Esophagus (tissue), 2 donors: ENCODE measurements around the gene NRARP. TPM values are rescaled to one million over a fixed set of nuclear protein-coding genes. Genes with fewer than 3 reads are reported as not detected.
A peak's percentile ranks its signal among the peaks of the same experiment; 100 is the strongest.

ENCODE experiments used
- H3K27ac ChIP-seq, 2 donors: one replicate each; pipeline ENCODE4 v1.5.1; 2013; ENCODE audit warnings: low read depth in 2 of 2, mild to moderate bottlenecking in 2 of 2, inconsistent platforms in 1 of 2, low read length in 1 of 2, moderate library complexity in 1 of 2
- H3K27me3 ChIP-seq, 2 donors: one replicate each; pipeline ENCODE4 v1.6.1; 2013; ENCODE audit warnings: low read length in 2 of 2, control low read depth in 1 of 2, mild to moderate bottlenecking in 1 of 2; ENCODE audit not compliant: insufficient read depth in 2 of 2, control insufficient read depth in 1 of 2
- H3K36me3 ChIP-seq, 2 donors: one replicate each; pipeline ENCODE4 v1.6.1; 2013; ENCODE audit warnings: low read length in 1 of 2; ENCODE audit not compliant: control insufficient read depth in 2 of 2, insufficient read depth in 2 of 2
- H3K4me1 ChIP-seq, 2 donors: one replicate each; pipeline ENCODE4 v1.6.1; 2013; ENCODE audit warnings: low read length in 1 of 2; ENCODE audit not compliant: control insufficient read depth in 2 of 2, insufficient read depth in 2 of 2
- H3K4me3 ChIP-seq, 2 donors: one replicate each; pipeline ENCODE4 v1.5.1; 2013; ENCODE audit warnings: low read length in 2 of 2, mild to moderate bottlenecking in 2 of 2, low read depth in 1 of 2, moderate library complexity in 1 of 2
- H3K9me3 ChIP-seq, 2 donors: one replicate each; pipeline ENCODE4 v1.6.1; 2013; ENCODE audit warnings: mild to moderate bottlenecking in 2 of 2, low read depth in 1 of 2, low read length in 1 of 2, moderate library complexity in 1 of 2; ENCODE audit not compliant: control insufficient read depth in 2 of 2, insufficient read depth in 1 of 2
- WGBS, 2 donors: extraction: QIAGEN DNeasy Blood & Tissue Kit; methylation state at CpG; one replicate each; pipeline ENCODE4 v1.1.7; 2013; 5-methylcytosine and 5-hydroxymethylcytosine counted together
- polyA plus RNA-seq, 2 donors: library from polyadenylated mRNA; stranded (reverse); fragments of 200-250 nt; gene quantifications; one replicate each; pipeline ENCODE4 v1.2.3, GENCODE V29; 2013
- donor health status: healthy with polysubstance abuse.
- donor health status: Bipolar disorder and iron deficiency.

The NRARP gene
- polyA plus RNA-seq, 2 donors, result 1.6 to 7.8 TPM

DNA sequence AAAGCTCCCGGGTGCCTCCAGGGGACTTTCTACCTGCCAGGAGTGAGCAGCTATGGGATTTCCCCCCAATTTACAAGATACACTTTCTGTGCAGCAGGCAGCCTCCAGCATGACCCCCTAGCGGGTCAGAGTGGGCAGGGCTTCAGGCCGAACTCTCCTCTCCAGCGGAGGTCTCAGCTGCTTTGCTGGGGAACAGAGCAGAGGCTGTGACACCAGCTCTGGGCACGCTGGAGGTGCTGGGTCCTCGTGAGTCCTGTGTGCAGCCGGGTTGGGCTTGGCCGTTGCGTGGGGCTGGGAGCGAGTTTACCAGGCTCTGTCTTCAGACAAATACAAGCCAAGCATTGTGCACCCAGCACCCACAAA, 2.9 kb downstream of the NRARP start:
- peak overlapping the region in 1 of 2 donors; percentile 13 for H3K27ac ChIP-seq
- no peaks in the 10 kb centered on the region for H3K27me3 ChIP-seq
- WGBS, 2 donors, result 57 to 66% methylated on average over 10 of the region's 10 CpGs

DNA sequence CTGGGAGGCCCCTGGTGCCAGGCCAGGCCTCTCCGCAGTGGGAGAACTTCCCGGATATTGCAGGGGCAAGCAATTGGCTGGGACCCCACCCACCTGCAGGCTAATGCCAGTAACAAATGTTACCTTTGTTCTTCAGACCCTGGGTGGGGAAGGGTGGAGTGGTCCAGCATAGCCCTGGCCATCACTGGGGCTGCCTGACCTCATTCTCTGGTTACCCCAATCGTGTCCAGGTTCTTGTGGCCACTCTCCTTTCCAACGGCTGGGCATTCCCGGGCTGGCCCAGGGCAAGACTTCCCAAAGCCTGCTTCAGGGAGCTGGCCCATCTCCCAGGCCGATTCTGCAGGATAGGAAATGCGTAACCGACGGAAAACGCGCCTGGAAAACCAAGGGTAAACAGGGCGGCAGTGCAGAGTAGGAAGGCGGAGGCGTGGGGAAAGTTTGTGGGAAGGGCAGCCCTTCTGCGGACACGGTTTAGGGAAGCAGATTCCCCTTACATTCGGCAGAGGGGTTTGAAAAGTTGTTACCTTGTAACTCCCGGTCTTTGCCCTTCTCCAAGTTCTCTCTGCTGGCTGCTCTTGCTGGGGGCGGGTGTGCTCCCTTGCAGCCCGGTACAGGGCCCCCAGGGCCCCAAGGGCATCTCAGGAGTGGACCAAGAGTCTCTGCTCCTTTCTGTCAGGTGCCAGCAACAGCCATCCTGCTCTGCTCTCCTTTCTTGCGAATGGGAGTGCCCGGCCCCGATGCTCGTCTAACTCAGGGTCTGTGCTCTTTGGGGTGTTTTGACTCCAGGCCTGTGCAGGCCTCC, 3.5 kb downstream of the NRARP start:
- Histone ChIP-seq H3K4me1 (peaks cover 0 to 14% of the 10 kb centered on the region in 2 donors), H3K4me3 (peak overlapping the region in 1 of 2 donors; percentile 7), H3K27me3 (no peaks in the 10 kb centered on the region), H3K9me3 (no peaks in the 10 kb centered on the region), H3K27ac (peak overlapping the region; percentile 27 to 36), H3K36me3 (peaks cover 0 to 2% of the 10 kb centered on the region in 2 donors)
- 56 to 70% methylated on average over 24 of the region's 24 CpGs for WGBS, 2 donors

More for the DNA sequence above, 2.9 kb downstream of the NRARP start:
- Histone ChIP-seq H3K4me1 (peaks cover 0 to 15% of the 10 kb centered on the region in 2 donors), H3K36me3 (peaks cover 0 to 2% of the 10 kb centered on the region in 2 donors), H3K4me3 (peak overlapping the region in 1 of 2 donors; percentile 7), H3K9me3 (no peaks in the 10 kb centered on the region)

DNA sequence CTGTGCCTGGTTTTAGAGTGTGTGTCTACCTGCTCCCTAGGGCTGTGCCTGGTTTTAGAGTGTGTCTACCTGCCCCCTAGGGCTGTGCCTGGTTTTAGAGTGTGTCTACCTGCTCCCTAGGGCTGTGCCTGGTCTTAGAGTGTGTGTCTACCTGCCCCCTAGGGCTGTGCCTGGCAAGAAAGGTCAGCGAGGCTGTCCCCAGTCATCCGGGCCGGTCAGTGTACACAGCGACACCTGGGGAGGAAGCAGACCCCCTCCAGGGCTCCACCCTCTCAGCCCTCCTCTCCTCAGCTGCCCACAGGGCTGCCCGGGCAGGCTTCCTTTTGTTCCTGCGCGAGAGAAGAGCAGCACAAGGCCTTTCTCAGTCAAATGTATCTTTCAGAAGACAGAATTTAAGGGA, 4.1 kb downstream of the NRARP start:
- Histone ChIP-seq H3K27me3 (no peaks in the 10 kb centered on the region), H3K27ac (peak overlapping the region; percentile 27 to 36), H3K4me1 (peaks cover 0 to 9% of the 10 kb centered on the region in 2 donors), H3K36me3 (peaks cover 0 to 2% of the 10 kb centered on the region in 2 donors), H3K9me3 (no peaks in the 10 kb centered on the region), H3K4me3 (no peak overlapping the region)
- WGBS, 2 donors, result 46 to 77% methylated on average over 7 of the region's 7 CpGs

DNA sequence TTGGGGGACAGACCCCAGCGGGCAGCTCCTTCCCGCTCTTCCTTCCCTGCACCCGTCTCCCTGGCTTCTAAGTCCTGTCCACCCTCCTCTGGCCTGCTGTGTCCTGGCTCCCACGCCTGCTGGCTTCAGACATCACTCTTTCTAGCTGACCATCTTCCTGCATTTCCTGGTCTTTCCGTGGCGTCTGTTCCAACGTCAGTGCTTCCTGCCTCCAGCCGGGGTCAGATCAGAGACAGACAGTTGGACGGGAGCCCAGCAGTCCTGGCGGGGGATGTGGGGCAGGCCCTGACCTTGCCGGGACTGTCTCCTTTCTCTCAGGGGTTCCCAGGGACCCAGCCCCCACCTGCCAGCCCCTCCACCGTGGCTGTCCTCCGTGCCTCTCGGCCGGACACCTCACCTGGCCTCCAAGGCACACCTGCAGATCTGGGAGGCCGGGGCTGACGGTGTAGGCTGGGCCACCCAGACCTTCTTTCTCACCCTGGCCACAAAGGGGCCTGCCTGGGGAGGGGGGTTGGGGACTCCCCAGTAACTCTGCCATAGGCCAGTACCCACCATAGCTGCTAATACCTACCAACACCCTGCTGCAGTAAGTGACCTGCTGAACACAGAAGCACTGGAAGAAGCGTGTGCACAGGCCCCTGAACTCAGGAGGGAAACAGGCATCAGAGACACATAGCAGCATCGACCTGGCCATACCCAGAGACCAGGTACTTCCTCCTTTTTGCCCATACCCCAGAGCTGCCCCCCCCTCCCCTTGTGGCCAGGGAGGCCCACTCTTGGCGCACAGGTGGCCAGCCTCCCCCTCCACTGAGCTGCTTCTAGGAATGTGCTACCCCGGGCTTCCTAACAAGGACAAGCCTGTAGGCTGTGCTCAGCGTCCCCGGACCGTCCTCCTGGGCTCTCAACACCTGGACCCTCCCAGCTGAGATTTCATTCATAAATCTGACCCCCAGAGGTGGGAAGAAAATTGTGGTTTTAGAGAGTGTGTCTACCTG, 5.1 kb downstream of the NRARP start:
- H3K9me3 ChIP-seq, result no peaks in the 10 kb centered on the region
- H3K27me3 ChIP-seq, result no peaks in the 10 kb centered on the region
- H3K4me3 ChIP-seq, result peak overlapping the region in 1 of 2 donors; percentile 3
- 47 to 58% methylated on average over 24 of the region's 24 CpGs for WGBS, 2 donors
- H3K36me3 ChIP-seq, result peaks cover 0 to 2% of the 10 kb centered on the region in 2 donors
- H3K27ac ChIP-seq, result peak overlapping the region; percentile 48 to 54
- peaks cover 0 to 5% of the 10 kb centered on the region in 2 donors for H3K4me1 ChIP-seq

DNA sequence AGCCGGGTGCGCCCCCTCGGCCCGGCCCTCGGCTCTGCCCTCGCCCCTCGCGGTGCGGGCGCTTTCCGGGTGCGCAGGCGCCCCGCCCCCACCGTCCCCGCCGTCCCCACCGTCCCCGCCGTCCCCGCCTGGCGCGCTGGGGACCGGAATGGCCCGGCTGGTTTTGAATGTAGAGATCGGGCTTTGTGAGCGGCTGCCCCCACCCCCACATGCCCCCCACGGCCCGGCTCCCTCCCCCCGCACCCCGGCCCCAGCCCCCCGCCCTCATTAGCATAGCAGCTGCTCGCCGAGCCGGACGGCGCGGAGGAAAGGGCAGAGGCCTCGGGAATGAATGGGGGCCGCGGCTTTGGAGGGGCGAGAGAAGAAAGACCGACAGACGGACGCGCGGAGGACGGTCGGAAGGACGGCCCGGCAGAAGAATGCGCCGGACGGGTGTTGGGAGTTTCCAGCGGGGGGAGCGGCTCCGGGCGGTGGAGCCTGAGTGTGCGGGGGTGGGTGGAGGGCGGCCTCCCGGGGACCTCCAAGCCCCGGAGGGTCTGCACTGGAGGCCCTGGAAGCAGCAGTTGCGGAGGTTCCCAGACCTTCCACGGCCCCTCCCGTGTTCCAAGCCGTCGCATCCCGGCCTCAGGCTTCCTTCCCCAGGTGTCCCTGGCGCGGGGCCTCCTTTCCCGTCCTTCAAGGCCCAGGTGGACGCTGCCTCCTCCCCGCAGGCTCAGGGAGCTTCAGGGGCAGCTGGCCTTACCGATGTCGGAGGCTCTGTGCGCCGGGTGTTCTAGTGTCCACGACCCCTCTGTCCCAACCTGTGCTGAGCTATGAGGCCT, 6.0 kb downstream of the NRARP start:
- H3K4me3 ChIP-seq, result peak overlapping the region; percentile 36 to 49

DNA sequence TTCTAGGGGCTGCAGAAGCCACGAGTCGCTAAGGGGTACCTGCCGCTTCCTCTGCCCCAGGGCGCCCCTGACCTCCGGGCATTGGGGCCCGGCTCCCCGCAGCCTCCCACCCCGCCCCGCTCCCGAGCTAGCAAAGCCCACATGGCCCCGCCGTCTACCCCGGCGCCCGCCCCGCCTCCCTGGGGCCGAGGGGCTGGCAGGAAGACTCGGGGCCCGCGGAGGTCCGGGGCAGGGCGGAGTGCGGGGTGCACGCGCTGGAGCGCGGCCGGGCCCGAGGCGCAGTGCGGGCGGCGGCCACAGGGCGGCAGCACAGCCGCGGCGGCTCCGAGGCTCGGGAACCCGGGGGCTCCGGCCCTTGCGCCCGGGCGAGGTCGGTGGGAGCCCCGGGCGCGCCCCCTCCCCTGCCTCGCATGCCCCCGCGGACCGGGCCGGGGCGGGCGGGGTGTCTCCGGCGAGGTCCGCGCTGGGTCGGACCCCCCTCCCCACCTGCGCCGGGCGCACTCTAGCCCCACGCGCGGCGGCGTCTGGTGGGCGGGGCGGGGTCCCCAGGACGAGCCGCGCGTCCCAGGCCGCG, 6.7 kb downstream of the NRARP start:
- Histone ChIP-seq H3K36me3 (peaks cover 0 to 2% of the 10 kb centered on the region in 2 donors), H3K27me3 (no peaks in the 10 kb centered on the region), H3K4me1 (peaks cover 0 to 5% of the 10 kb centered on the region in 2 donors), H3K4me3 (peak overlapping the region; percentile 36 to 49), H3K27ac (no peak overlapping the region), H3K9me3 (no peaks in the 10 kb centered on the region)
- 2 to 6% methylated on average over 20 to 76 of the region's 76 CpGs for WGBS, 2 donors

More for the DNA sequence above, 6.0 kb downstream of the NRARP start:
- Histone ChIP-seq H3K4me1 (peaks cover 0 to 5% of the 10 kb centered on the region in 2 donors), H3K27ac (peak overlapping the region; percentile 37 to 43), H3K27me3 (no peaks in the 10 kb centered on the region), H3K36me3 (peaks cover 0 to 2% of the 10 kb centered on the region in 2 donors), H3K9me3 (no peaks in the 10 kb centered on the region)
- WGBS, 2 donors, result 8 to 10% methylated on average over 66 to 78 of the region's 78 CpGs

DNA sequence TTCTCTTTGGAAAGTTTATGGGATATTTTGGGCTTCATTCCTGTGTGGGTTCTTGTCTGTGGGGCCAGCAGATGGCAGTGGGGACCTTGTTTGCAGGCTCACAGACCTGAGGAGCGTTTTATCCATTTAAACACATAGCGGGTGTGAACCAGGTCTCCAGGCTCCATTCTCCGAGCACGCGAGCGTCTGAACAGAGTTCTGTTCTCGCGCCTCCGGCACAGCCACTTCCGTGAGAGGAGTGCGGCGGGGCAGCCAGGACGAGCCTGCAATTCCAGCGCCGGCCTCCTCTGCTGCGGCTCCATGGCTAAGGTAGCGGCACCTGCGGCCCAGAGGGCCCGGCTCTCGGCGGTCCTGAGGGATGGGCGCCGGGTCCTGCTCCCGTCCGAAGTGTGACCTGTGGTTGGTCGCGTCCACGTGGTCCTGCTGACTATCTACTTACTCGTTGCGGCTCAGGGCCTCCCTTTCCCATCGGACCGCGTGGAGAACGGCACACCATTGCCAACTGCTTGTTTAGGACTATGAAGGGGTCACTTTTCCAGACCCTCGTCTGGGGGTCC, 7.3 kb downstream of the NRARP start:
- Histone ChIP-seq H3K9me3 (no peaks in the 10 kb centered on the region), H3K4me3 (peak overlapping the region; percentile 18 to 49), H3K36me3 (peaks cover 0 to 2% of the 10 kb centered on the region in 2 donors), H3K27ac (no peak overlapping the region), H3K4me1 (peaks cover 0 to 5% of the 10 kb centered on the region in 2 donors), H3K27me3 (no peaks in the 10 kb centered on the region)
- 24 to 25% methylated on average over 34 to 35 of the region's 35 CpGs for WGBS, 2 donors

DNA sequence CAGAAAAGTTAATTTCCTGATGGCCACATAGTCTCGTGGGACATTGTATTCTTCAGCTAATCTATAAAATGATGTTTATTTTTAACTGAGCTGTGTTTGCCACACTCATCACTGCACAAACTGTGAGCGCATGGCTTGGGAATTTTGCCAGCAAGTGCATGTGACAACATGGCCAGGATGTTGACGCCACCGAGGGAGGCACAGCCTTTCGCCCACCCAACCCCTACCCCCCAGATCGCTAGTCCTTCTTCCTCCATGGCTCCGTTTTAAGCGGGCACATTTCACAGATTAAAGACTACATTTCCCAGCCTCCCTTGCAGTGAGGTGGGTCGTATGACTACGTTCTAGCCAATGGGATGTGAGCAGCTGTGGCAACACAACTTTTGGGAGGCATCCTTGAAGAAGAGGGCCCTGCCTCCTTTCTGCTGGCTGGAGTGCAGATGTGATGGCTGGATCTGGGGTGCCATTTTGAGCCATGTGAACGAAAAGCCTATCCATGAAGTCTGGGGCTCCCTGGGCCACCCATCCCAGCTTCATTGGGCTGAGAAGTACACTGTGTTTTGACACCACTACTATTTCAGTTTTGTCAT, 7.9 kb downstream of the NRARP start:
- 28 to 29% methylated on average over 11 of the region's 11 CpGs for WGBS, 2 donors
- peaks cover 0 to 5% of the 10 kb centered on the region in 2 donors for H3K4me1 ChIP-seq
- no peak overlapping the region for H3K27ac ChIP-seq
- peak overlapping the region in 1 of 2 donors; percentile 29 for H3K4me3 ChIP-seq
- no peaks in the 10 kb centered on the region for H3K36me3 ChIP-seq
- no peaks in the 10 kb centered on the region for H3K27me3 ChIP-seq
- no peaks in the 10 kb centered on the region for H3K9me3 ChIP-seq
